D721Med (cell line): ENCODE results near the gene LRRC36.
"Not testable (repeated sequence)": the region's sequence is repeated elsewhere in the genome, so short reads cannot be mapped to it uniquely, and the experiment has no call there.

ENCODE experiments used
- DNase-seq: peaks from one replicate; pipeline ENCODE4 v3.0.0; 2011; ENCODE audit warnings: low spot score; ENCODE audit not compliant: insufficient read length
- FAIRE-seq: peaks from 2 replicates; lab custom pipeline; 2011; peaks lifted over from hg19 to GRCh38; lab: Jason Lieb, UNC
- TF ChIP-seq, protein P1 (sequence below): IDR thresholded peaks from 2 replicates; pipeline ENCODE4 v1.5.1; 2012; ENCODE audit warnings: mild to moderate bottlenecking, control low read depth; ENCODE audit not compliant: insufficient read depth; ENCODE audit errors: missing control alignments

The LRRC36 gene

DNA sequence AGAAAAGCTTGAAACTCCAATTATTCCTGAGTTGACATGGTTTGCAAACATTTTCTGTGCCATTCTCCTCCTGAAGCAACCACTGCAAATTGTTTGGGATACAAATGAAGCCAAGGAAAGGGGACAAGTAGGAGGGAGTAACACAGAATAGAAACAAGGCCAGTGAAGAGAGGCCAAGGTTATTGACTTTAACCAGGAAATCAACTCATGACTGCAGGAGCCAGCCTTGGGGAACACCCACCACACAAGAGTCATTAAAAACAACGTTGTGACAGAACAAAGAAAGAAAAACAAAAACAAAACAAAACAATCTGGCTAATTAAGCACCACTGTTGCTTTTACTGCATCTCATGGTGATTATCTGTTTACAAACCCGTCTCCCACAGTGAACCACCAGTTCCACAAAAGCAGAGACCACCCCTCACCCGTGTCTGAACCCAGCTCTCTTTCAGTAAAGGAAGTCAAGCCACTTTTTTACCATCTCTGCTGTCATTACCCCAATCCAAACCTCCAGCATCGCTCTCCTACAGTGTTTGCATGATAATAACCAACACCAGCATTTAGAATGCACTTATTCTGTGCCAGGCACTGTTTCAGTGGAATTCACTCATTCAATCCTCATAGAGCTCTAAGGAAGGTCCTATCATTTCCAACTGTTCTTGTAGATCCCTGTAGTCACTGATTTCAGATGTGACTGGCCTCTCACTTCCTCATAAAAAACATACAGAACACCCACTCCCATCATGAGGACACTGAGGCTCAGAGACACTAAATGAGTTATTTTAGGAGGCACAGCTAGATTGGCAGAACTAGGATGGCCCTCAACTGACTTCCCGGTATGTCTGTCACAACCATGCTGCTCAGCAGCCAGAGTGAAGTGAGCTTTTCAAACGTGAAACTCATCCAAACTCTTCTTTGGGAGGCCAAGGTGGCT, 87.6 kb downstream of the LRRC36 start:
- FAIRE-seq (no peak), DNase-seq (no peak)
- TF ChIP-seq, protein P1, sequence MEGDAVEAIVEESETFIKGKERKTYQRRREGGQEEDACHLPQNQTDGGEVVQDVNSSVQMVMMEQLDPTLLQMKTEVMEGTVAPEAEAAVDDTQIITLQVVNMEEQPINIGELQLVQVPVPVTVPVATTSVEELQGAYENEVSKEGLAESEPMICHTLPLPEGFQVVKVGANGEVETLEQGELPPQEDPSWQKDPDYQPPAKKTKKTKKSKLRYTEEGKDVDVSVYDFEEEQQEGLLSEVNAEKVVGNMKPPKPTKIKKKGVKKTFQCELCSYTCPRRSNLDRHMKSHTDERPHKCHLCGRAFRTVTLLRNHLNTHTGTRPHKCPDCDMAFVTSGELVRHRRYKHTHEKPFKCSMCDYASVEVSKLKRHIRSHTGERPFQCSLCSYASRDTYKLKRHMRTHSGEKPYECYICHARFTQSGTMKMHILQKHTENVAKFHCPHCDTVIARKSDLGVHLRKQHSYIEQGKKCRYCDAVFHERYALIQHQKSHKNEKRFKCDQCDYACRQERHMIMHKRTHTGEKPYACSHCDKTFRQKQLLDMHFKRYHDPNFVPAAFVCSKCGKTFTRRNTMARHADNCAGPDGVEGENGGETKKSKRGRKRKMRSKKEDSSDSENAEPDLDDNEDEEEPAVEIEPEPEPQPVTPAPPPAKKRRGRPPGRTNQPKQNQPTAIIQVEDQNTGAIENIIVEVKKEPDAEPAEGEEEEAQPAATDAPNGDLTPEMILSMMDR: no peak

DNA sequence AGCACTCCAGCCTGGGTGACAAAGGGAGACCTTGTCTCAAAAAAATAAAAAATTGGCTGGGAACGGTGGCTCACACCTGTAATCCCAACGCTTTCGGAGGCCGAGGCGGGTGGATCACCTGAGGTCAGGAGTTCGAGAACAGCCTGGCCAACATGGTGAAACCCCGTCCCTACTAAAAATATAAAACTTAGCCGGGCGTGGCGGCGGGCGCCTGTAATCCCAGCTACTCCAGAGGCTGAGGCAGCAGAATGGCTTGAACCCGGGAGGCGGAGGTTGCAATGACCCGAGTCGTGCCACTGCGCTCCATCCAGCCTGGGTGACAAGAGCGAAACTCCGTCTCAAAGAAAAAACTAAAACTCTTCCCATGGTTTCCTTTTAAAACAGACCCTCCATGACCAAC, 88.8 kb downstream of the LRRC36 start:
- FAIRE-seq: not testable (repeated sequence)

DNA sequence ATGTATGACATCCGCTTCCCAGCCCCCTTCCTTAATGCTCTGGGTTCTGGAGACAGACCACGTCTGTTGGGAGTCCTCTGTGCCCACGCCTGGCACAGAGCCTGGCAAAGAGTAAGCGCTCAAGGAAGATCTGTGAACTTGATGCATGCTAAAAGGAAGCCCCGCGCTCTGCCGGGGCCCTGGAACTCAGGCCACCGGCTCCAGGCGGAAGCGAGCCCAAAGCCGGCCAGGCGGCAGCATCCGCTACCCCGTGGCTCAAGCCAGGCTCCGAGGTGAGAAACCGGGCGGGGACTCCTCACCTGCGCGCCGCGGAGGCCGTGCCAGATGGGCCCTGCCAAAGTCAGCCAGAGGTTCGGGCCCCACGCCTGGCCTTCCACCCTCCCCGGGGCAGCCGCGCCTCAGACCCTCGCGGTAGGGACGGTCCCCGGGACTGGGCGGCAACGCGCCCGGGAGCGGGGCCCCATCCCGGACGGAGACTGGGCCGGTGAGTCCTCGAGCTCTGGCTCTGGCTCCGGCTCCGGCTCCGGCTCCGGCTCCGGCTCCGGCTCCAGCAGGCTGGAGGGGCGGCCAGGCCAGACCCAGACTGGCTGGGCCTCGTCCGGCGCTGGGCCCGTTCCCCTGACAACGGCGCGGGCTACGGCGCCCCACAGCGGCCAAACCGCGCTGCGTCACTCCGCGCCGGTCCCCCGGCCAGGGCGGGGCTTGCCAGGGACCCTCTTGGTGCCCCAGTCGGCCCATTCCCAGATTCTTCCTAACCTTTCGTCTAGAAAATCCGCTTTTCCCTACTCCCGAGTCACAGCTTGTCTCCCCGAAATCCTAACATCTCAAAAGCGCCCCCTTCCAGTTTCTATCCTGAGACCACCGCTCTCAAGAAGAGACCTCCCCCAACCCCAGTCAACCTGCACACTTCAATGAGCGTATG, 89.5 kb downstream of the LRRC36 start, which contains the start of gene ZDHHC1:
ZDHHC1 (minus strand) TSS at position 606 of the 922 bp plus-strand sequence. CDS start 8,702 bp downstream, outside the sequence.
- TF ChIP-seq, protein P1: peak; percentile 59
- no peak for FAIRE-seq
- peak; percentile 67 for DNase-seq

More for the DNA sequence above, 88.8 kb downstream of the LRRC36 start:
- DNase-seq: not testable (repeated sequence)

DNA sequence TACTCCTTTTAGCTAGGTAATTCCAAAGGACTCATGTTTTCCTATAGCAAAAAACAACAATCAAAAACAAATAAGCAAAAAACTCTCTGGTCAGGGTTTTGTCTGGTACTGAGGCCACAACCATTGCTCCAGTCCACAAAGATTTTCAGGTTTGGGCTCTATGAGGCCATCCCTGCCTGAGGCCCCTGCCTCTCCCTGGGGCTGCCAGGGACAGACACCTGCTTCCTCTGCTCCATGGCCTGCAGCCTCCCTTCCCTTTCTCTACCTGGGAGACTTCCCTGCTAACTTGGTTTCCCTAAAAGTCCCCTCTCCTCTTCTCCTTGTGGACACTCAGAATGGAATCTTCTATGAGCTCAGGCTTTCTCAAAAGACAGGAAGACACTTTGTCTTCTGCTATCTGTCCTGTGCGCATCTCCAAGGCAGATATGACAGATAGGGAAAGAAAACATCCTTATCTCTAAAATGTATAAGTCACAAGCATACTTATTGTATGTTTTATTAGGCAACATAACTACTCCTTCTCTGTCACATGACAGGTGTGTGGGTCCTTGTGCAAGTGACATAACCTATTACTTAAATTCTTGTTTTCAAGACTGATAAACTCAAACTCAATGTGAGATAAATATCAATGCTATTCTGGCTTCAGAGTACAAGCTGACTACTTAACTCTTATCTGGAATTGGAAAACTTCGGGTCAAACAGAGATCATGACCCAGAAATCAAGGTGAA, 90.9 kb downstream of the LRRC36 start:
- FAIRE-seq: no peak
- TF ChIP-seq, protein P1: no peak
- DNase-seq: no peak

DNA sequence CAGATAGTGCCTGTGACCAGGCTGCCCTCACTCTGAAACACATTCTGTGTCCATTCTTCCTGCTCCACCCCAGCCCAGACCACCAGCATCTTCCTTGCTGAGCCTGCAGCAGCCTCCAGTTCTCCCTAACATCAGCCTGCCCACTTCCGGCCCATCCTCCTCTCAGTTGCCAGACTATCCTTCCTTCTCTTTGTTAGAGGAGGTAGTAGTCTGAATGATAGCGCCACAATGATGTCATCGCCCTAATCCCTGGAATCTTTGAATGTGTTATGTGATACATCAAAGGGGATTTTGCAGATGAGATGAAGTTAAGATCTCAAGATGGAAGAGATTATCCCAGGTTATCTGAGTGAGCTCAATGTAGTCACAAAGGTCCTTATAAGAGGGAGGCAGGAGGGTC, 92.9 kb downstream of the LRRC36 start:
- TF ChIP-seq, protein P1: no peak
- DNase-seq: no peak
- no peak for FAIRE-seq

DNA sequence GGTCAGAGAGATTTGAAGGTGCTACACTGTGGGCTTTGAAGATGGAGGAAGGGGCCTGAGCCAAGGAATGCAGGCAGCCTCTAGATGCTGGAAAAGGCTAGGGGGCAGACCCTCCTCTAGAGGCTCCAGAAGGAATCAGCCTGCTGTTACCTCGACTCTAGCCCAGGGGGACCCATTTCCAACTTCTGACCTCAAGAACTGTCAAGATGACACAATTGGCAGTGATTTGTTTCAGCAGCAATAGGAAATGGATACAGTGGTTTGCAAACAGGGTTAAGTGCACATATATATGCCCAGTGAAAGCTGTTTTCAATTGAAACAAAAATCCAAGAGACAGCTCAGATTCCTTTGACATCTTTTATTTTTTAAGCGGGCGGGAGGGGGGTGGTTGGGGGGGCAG, 93.3 kb downstream of the LRRC36 start:
- no peak for DNase-seq
- TF ChIP-seq, protein P1: no peak
- FAIRE-seq: no peak

DNA sequence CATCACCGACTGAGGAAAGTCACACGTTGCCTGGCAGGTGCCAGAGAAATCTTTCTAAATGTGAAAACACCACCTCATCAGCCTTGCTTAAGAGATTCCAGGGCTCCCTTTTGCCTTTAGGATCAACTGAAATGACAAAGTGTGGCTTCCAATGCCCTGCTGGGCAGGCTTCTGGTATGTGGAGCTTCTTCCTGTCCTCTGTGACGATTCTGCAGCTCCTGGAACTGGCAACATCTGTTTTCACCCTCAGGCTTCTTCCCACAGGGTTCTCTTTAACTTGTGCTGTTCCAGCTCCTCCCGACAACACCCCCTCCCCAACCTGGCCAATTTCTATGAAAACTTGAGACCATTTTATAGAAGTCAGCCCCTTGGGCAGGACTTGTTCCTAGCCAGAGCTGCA, 94.4 kb downstream of the LRRC36 start:
- TF ChIP-seq, protein P1: no peak
- FAIRE-seq (no peak), DNase-seq (no peak)
